GM19035 (cell line): ENCODE results near the gene ANO10.
A peak's percentile ranks its signal among the peaks of the same experiment; 100 is the strongest.
"Not testable (repeated sequence)": the region's sequence is repeated elsewhere in the genome, so short reads cannot be mapped to it uniquely, and the experiment has no call there.

Experiments used
- ATAC-seq: cut with Tn5 transposase; IDR thresholded peaks from one replicate; pipeline ENCODE4 v1.9.1; 2021; ENCODE audit not compliant: unreplicated experiment

The ANO10 gene

DNA sequence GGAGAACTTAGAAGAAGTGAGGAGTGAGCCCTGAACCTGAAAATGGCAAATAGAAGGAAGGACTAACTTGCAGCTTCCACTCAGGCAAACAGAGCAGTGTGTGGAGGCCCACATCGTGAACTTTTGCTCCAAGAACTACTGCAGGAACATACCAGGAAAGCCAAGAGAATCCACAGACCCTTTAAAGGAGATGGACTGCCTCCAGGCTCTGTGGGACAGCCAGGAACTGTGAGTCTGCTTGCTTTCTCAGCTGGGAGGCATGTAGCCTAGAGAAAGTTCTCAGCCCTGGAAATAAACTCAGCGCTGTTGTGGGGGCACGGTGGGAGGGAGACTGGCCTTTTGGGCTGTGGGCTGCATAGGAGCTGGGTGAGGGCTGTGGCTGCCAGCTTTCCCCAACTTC lies 242.5 kb downstream of the ANO10 start:
- ATAC-seq, result no peak

DNA sequence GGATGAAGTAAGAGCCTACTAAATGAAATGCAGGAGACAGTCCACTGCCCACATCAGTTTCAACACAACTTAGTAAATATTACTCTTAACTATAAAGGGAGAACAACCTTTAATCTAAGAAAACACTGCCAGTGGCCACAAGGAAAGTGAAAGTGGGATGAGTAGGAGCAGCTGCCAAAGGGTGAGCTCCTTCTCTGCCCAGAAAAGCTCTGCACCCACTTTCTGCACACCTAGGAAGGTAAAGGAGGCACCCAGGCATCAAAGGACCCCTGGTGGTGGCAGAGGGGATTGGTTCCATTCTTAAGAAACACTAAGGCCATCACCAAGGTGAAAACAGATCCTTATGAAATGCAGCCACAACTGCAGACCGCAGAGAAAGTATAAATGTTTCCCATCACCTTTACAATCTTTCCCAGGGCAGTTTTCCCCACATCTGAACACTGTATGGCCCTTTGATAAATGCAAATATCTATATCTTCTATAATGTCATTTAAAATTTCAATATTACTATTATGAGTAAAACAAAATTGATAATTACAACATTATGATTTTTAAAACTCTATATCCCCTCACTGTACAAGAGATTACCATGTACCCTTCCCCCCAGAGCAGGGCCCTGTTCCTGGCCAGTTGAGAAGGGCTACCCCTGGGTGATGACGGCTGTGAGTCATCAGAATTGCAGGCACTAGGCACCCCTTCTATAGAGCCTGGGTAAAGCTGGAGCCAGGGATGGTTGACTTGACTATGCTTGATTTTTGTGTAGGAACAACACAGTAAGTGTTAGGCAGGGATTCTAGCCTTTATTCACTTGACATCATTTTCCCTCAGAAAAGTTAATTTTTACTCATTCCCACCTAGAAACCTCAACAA lies 243.5 kb downstream of the ANO10 start:
- ATAC-seq, result peak; percentile 60

- ATAC-seq, result no peak
Measured at GRCh38 chr3:43373560-43373928, 248.3 kb downstream of the ANO10 start.

DNA sequence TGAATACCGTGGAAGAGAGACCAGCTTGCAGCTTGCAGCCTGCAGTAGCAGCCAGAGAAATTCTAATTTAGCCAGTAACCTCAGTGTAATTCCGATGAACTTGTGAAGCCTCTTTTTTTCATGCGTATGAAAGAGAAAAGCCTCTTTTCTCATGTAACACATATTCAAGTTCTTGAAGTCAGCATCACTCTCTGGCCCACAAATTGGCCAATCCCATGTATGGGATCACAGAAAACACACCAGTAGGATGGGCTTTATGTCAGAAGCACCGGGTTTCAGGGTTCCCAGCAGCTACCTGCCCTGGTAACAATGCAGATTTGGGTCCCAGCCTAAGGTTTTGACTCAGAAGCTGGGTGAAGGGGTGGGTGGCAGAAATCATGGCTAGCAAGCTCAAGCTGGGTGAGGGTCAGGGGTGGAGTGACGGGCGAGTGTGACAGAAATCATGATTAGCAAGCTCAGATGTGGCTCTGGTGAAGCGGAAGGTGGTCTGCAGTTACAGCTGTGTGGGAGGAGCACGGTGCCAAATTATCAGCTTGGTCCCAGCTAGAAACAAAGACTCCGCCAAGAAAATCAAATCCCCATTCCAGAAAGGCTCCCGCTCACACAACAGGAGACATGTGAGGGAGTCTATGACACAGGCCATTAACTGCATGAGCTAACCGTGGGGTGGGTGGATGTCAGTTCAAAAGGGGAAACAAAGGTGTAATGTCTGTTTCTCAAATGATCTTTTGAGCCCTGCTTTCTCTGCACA lies 248.8 kb downstream of the ANO10 start:
- ATAC-seq, result no peak

- no peak for ATAC-seq
Measured at GRCh38 chr3:43372007-43372740, 249.6 kb downstream of the ANO10 start.

DNA sequence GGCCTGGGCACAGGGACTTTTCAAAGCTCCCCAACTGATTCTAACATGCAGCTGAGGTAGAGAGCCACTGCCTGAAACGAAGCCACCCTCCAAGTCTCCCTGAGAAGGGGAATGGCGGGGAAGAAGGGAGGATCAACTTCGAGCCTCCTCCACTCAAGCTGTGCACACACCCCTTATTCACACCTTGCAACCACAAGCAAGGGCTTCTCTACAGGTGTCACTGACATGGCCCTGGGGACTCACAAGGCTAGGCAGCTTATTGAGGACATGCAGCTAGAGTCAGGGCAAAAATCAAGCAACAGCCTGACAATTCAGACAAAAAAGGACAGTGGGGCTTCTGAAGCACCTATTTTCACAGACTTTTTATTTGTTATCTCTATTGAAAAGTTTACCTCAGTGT lies 250.3 kb downstream of the ANO10 start:
- ATAC-seq, result no peak

GRCh38 chr3:43370293-43370980 lies 251.4 kb downstream of the ANO10 start:
- ATAC-seq, result no peak

DNA sequence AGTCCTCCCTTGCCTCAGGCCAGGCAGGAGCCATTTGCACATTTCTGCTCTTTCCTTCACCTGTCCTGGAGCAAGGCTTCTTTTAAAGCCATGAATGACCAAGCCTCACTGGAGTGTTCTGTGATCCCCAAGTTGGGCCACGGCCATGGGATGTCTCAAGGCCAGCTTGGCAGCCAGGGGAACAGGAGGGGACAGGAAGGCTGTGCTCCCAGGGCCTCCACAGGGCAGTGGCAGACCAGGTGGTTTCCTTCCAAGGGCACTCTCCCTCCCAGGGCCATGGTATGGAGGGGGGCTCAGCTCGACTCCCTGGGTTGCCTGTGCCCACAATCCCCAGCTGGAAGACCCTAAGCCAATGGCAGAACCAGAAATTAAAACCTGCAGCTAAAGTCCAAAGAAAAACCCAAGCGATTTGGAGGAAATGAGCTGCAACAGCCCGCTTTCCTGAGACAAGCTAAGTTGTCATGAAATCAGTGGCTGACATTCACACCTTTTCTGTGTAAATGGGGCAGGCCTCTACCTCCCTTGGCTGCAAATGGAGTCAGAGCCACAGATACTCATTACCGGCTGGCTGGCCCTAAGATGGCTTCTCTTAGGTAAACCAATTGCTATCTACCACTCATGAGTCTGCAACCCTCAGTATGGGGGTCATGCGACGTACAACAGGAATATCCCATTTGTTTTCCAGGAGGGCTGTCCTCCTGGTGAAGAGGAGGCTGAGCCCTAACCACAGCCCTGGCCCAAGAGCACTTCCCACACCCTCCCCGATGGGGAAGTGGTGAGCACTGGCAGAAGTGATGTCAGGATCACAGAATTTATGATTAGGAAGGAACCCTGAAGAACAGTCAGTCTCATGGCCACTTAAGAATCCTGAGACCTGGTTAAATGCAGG lies 252.2 kb downstream of the ANO10 start:
- no peak for ATAC-seq

- ATAC-seq, result no peak
Measured at GRCh38 chr3:43366885-43367284, 254.9 kb downstream of the ANO10 start.

DNA sequence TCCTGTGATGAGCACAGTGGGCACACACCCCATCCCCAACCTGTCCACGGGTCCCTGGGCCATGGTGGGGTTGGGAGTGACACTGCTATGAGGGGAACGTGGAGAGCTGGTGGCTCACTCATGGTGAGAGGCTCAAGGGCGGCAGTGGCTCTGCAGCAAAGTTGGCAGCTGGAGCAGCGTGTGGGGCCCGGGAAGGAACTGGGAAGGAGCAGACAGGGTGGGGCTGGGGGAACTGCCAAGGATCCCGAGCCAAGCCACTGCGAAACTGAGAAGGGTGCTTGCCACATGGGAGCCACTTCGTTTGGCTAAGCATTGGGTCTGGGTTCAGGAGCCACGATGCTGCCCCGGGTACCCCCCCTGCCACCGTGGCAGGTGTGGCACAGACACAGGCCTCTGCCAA lies 255.3 kb downstream of the ANO10 start:
- no peak for ATAC-seq

- no peak for ATAC-seq
Measured at GRCh38 chr3:43365601-43366305, 256.1 kb downstream of the ANO10 start.

DNA sequence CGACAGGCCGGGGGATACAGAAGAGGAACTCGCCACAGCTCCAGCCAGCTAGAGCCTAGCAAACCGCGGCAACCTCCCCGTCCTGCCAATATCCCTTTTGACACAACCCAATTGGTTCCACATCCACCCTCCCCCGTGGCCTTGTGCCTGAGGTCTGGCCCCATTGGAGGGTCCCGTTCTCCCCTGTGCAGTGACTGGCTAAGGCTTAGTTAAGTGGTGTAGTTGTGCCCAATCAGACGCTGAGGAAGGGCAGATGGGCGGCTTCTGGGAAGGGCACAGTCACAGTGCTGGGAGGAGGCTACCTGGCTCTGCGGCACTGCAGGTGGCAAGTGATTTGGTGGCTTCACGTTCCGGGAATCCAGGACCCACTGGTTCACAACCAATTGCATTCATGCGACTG lies 256.9 kb downstream of the ANO10 start:
- no peak for ATAC-seq

DNA sequence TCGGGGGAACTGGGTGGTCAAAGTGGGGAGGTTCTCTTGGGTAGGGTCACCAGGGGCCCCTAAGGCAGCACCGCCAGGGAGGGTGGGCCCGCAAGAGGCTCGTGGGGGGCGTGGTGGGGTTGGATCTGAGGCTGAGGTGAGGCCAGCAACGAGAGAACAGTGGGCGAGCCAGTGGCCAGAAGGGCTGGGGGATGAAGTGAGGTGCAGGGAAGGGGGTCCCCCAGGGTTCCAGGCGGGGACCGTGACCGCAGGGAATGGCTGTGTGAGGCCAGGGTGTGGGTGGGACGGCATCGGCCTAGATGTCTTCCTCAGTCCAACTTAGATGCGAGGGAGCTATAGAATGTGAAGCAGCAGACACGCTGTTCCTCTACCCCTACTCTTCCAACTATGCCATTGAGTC lies 257.3 kb downstream of the ANO10 start:
- ATAC-seq, result no peak

DNA sequence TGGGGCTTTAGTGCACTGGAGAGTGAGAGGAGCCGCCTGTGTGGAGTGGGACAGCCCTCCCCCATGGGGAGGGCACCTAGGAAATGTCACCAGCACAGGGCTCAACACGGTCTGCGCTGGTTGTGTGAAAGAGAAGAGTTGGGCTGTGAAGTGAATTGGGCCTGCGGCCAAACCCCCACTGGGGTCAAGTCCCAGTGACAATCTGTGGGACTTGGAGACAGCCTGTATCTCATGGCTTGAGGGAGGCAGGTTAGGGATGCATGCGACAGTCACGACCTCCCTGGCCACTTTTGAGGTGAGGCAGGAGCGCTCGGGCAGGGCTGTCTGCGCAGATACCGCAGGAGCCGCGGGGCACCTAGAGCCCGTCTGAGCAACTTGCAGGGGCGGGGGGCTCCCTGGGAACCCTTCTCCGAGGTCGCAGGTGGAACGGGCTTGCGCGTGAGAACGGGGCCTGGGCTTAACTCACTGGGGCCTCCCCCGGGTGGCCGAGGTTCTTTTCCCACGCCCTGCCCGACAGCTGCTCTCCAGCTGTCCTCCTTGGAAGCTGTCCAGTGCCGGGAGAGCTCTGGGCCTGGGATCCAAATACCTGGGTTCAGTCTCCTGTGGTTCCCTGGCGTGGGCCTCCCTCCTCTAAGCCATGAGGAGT lies 258.1 kb downstream of the ANO10 start:
- ATAC-seq, result no peak

DNA sequence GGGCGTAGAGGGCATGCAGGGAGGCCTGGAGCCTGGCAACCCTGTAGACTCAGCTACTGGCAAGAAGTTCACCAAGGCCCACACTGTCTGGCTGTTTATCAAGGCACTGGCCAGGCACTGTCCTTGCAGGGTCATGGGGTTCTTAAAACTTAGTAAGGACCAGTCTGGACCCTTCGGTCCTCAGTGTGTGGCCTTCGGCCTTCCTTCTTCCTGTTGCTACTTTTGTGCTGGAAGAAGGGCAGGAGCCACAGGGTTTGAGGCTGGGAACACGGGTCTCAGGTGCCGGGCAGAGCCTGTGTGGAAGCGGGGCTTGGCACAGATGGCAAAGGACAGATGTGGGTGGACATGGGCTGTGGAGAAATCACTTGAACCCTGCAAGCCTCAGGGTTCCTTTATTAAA lies 258.9 kb downstream of the ANO10 start:
- no peak for ATAC-seq

DNA sequence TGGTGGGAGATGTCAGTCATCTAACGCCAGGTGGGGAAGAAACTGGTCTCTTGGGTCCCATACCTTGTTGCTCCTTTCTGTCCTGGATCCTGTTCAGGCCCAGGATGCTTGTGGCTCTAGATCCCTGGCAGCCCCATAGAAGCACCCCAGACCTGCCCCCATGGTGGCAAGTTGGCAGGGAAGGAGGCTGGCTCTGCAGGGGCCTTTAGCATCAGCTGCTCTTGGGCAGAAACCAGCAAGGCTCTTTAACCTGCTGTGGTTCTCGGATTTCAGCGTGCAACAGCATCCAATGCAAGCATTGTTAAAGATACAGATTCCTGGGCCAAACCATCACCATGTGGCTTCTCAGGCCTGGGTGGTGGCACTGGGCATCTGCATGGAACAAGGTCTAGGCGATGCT lies 259.6 kb downstream of the ANO10 start:
- ATAC-seq, result no peak

DNA sequence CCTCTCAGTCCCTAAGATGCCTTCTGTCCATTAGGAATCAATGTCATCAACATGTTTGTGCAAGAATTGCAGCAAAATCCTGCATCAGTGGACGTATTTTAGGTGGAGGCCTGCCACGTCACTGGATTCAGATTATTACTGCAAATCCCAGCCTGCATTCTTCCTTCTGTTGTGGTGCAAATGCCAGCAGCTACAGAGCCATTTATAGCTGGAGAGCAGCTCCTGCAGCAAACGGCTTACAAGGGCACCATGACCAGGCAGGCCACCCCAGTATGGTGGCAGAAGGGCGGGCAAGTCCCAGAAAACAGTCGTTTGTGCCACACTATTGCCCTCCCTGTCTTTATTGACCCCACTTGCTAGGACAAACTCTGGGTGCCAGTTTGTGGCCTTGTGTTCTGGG lies 260.7 kb downstream of the ANO10 start:
- no peak for ATAC-seq

DNA sequence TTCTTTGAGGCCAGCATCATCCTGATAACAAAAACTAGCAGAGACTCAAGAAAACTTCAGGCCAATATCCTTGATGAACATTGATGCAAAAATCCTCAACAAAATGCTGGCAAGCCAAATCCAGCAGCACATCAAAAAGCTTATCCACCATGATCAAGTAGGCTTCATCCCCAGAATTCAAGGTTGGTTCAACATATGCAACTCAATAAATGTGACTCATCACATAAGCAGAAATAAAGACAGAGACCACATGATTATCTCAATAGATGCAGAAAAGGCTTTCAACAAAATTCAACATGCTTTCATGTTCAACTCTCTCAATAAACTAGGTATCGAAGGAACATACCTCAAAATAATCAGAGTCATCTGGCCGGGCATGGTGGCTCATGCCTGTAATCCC lies 265.8 kb downstream of the ANO10 start:
- ATAC-seq, result not testable (repeated sequence)
